Left lung (tissue), 10 donors: ENCODE measurements around the gene SNX30. TPM values are rescaled to one million over a fixed set of nuclear protein-coding genes. Genes with fewer than 3 reads are reported as not detected.

Experiments used
- ATAC-seq: fragments of 200-7000 bp; cut with Tn5 transposase; one replicate; pipeline ENCODE4 v1.9.1; 2020; ENCODE audit warnings: moderate library complexity
- DNase-seq, 4 donors: peaks; one replicate each; pipeline ENCODE4 v3.0.0-alpha.2; 2013 to 2020
- H3K27ac ChIP-seq, 2 donors: fragments of 200-600 bp; sonication (generic) in 1 of 2; one replicate each; pipeline versions ENCODE4 v1.5.0 to v1.8.0; 2020 to 2021
- H3K27me3 ChIP-seq, 2 donors: fragments of 200-600 bp; sonication (generic) in 1 of 2; one replicate each; pipeline versions ENCODE4 v1.5.0 to v1.8.0; 2020 to 2021
- H3K36me3 ChIP-seq, 2 donors: fragments of 200-600 bp; sonication (generic) in 1 of 2; one replicate each; pipeline versions ENCODE4 v1.5.0 to v1.8.0; 2020 to 2021
- H3K4me1 ChIP-seq, 2 donors: fragments of 200-600 bp; one replicate each; pipeline ENCODE4 v1.8.0; 2021
- H3K4me3 ChIP-seq, 2 donors: fragments of 200-600 bp; sonication (generic) in 1 of 2; one replicate each; pipeline versions ENCODE4 v1.5.0 to v1.8.0; 2020 to 2021; ENCODE audit warnings: mild to moderate bottlenecking in 1 of 2
- H3K9me3 ChIP-seq, 2 donors: fragments of 200-600 bp; sonication (generic) in 1 of 2; one replicate each; pipeline versions ENCODE4 v1.5.0 to v1.8.0; 2020 to 2021
- intact Hi-C, 2 donors: fragments of 100-400 bp; cut with DNase I; formaldehyde crosslinking; loops; one replicate each; pipeline versions ENCODE4 v1.11.2 to v1.14.2; 2022
- polyA plus RNA-seq, 6 donors: library from polyadenylated mRNA; unstranded; fragments of 120-200 nt; gene quantifications; one replicate each; pipeline ENCODE4 v1.2.1, GENCODE V29; 2013; ENCODE audit not compliant: insufficient read length in 6 of 6
- total RNA-seq, 2 donors: library from RNA; stranded (reverse); fragmentation: NEBNext Ultra II Directional; extraction: Animal tissue kit (Norgen Biotek cat#: 25700); gene quantifications; one replicate each; pipeline ENCODE4 v1.2.1, GENCODE V29; 2021
- TF ChIP-seq, protein P1 (sequence below), 2 donors: fragments of 200-600 bp; sonication (generic) in 1 of 2; IDR thresholded peaks; one replicate each; pipeline versions ENCODE4 v1.5.0 to v1.8.0; 2021; ENCODE audit warnings: antibody characterized with exemption in 2 of 2
- donor health status: DM: no; HTN: yes; CAD: no.
- donor health status: DM: no; HTN: no; CAD: no.

The SNX30 gene
- total and polyA plus RNA-seq, 8 donors: 22.4 to 69.4 (median 34.6) TPM

DNA sequence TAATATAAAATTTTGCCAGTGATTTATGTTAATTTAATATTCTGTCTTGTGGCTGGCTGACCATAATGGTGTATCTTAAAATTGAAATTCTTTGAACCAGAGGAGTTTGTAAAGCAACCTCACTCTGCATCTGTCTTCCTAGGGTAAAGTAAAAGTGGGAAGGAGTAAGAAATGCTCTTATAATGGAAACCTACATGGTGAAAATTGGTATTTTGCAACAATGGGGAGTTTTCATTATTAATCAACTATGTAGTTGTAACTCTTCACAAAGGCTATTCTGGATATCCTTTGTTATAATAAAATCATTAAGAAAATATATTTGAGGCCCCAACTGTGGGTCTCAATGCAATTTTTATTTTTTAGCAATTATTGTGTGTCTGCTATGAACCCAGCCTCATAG is 44.2 kb downstream of the SNX30 start:
- intact Hi-C loops: no loop called here
- no peak for DNase-seq
- TF ChIP-seq, protein P1, sequence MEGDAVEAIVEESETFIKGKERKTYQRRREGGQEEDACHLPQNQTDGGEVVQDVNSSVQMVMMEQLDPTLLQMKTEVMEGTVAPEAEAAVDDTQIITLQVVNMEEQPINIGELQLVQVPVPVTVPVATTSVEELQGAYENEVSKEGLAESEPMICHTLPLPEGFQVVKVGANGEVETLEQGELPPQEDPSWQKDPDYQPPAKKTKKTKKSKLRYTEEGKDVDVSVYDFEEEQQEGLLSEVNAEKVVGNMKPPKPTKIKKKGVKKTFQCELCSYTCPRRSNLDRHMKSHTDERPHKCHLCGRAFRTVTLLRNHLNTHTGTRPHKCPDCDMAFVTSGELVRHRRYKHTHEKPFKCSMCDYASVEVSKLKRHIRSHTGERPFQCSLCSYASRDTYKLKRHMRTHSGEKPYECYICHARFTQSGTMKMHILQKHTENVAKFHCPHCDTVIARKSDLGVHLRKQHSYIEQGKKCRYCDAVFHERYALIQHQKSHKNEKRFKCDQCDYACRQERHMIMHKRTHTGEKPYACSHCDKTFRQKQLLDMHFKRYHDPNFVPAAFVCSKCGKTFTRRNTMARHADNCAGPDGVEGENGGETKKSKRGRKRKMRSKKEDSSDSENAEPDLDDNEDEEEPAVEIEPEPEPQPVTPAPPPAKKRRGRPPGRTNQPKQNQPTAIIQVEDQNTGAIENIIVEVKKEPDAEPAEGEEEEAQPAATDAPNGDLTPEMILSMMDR (IDR thresholded peaks at IDR 0.05): no peak

DNA sequence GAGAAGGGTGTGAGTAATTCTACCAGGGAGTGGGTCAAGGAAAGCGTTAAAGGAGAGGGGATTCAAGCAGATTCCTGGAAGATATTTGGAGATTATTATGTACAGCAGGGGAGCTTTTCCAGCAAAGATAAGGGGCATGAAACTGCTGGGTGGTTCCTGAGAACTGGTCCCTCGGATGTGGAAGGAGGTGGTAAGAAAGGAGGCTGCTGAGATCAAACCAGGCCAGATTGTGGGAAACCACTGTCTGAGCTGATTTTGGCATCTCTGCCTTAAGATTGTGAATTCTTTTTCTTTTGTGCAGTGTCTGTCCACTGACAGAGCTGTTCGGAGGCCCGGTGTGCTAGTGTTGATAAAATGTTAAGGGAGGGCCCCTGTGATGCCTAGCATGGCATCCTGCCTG is 45.4 kb downstream of the SNX30 start:
- H3K4me3 ChIP-seq: no peak overlapping the region
- TF ChIP-seq, protein P1 (IDR thresholded peaks at IDR 0.05): no peak
- peaks cover 0 to 15% of the 10 kb centered on the region in 2 donors for H3K4me1 ChIP-seq
- H3K36me3 ChIP-seq: no peaks in the 10 kb centered on the region
- ATAC-seq: no peak
- intact Hi-C loops: no loop called here
- H3K27ac ChIP-seq: no peak overlapping the region
- H3K27me3 ChIP-seq: no peaks in the 10 kb centered on the region
- H3K9me3 ChIP-seq: no peaks in the 10 kb centered on the region
- DNase-seq: no peak

More for the DNA sequence above, 44.2 kb downstream of the SNX30 start:
- Histone ChIP-seq H3K27ac (no peak overlapping the region), H3K4me1 (peaks cover 0 to 23% of the 10 kb centered on the region in 2 donors), H3K36me3 (no peaks in the 10 kb centered on the region), H3K9me3 (no peaks in the 10 kb centered on the region), H3K27me3 (no peaks in the 10 kb centered on the region), H3K4me3 (no peak overlapping the region)
- no peak for ATAC-seq

DNA sequence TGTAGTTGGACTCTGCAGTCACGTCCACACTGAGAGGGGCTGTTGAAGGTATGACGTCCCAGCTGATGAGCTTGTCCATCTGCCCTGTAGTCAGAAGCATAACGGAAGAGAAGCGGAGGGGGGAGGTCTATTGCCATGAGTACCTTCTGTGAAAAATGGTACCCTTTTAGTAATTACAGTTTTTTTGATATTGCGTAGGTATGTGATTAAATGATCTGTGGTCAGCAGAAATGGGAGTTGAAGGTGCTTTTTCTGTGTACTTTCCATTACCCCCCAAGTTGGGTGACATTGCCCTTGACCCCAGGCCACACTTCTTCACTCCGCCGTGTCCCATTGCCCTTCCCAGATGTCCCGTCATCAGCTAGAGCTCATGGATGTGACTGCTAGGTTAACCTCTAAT is 45.9 kb downstream of the SNX30 start:
- no peak overlapping the region for H3K27ac ChIP-seq
- DNase-seq: no peak
- H3K9me3 ChIP-seq: no peaks in the 10 kb centered on the region
- no peaks in the 10 kb centered on the region for H3K36me3 ChIP-seq
- ATAC-seq: no peak
- no peak overlapping the region for H3K4me3 ChIP-seq
- no peaks in the 10 kb centered on the region for H3K27me3 ChIP-seq
- TF ChIP-seq, protein P1 (IDR thresholded peaks at IDR 0.05): no peak
- H3K4me1 ChIP-seq: peaks cover 0 to 15% of the 10 kb centered on the region in 2 donors
- intact Hi-C loops: no loop called here

DNA sequence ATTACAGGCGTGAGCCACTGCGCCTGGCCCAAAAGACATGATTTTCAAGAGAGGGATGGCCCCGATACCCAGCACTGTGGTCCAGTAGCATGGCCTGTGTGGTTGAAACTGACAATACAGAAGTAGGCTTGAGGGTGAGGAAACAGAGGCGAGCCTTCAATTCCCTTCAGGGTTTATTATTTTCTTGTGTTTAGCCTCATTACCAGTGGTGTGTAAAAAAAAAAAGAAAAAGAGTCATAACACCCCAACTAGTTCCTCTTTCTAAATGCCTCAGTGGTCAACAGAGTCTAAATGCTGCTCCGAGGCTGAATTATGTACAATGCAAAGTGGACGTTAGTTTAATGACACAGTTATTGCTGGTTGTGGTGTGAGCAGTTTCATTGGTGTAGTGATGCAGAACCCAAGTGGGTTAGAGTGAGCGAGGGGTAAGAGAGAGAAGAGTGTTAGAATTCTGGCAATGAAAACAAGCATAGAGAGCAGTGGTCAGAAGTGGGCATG is 58.8 kb downstream of the SNX30 start:
- H3K4me1 ChIP-seq: peaks cover 5 to 32% of the 10 kb centered on the region in 2 donors
- intact Hi-C loops: no loop called here
- peak overlapping the region in 1 of 2 donors; percentile 54 for H3K27ac ChIP-seq
- no peaks in the 10 kb centered on the region for H3K27me3 ChIP-seq
- H3K9me3 ChIP-seq: no peaks in the 10 kb centered on the region
- TF ChIP-seq, protein P1 (IDR thresholded peaks at IDR 0.05): no peak
- H3K4me3 ChIP-seq: no peak overlapping the region
- DNase-seq (no peak), ATAC-seq (peak; percentile 48)
- peaks cover 0 to 7% of the 10 kb centered on the region in 2 donors for H3K36me3 ChIP-seq

DNA sequence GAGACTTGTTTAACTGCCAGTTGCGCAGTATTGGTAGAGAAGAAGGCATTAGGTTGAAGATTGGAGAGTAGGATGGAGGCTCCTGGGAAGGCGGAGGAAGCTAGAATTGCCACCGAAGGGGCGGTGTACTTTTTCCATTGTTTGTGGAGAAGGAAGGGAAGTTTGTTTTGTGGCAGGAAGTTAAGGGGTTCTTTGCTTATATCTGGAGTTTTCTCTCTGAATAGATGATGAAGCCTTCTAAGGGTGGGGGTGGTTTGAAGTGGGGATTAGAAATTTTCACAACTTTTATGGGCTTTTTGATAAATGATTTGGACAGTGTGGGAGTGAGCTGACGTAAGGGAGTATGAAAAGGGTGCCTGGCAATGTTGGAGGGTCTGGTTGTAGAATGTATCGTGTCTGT is 59.3 kb downstream of the SNX30 start:
- TF ChIP-seq, protein P1 (IDR thresholded peaks at IDR 0.05): no peak
- no peak overlapping the region for H3K4me3 ChIP-seq
- no peaks in the 10 kb centered on the region for H3K9me3 ChIP-seq
- H3K27me3 ChIP-seq: no peaks in the 10 kb centered on the region
- intact Hi-C loops: loop anchor here in 1 of 2 donors (10.0 kb wide), 1 partner anchor 65 kb away; no protein-coding TSS in a partner anchor
- H3K4me1 ChIP-seq: peaks cover 5 to 32% of the 10 kb centered on the region in 2 donors
- H3K27ac ChIP-seq: peak overlapping the region; percentile 14 to 54
- peaks cover 0 to 7% of the 10 kb centered on the region in 2 donors for H3K36me3 ChIP-seq
- DNase-seq: no peak
- ATAC-seq: no peak
